HG03103 (cell line): ENCODE results near the gene SPON2.
A peak's percentile ranks its signal among the peaks of the same experiment; 100 is the strongest.

Source experiments
- ATAC-seq: cut with Tn5 transposase; IDR thresholded peaks from one replicate; pipeline ENCODE4 v1.9.1; 2021; ENCODE audit warnings: low read depth; ENCODE audit not compliant: unreplicated experiment

Gene SPON2

GRCh38 chr4:1172228-1172851, at the start of gene SPON2:
SPON2 (minus strand) TSS chr4:1172583.
- no peak for ATAC-seq

GRCh38 chr4:1221155-1221870, 48.9 kb upstream of the SPON2 start:
- ATAC-seq: no peak

GRCh38 chr4:1220566-1220965, 48.2 kb upstream of the SPON2 start:
- ATAC-seq: no peak

- no peak for ATAC-seq
Observed at GRCh38 chr4:1219566-1219950, 47.2 kb upstream of the SPON2 start.

- peak; percentile 63 for ATAC-seq
Observed at GRCh38 chr4:1218634-1219565, 46.5 kb upstream of the SPON2 start.

- ATAC-seq: no peak
Observed at GRCh38 chr4:1217366-1217765, 45.0 kb upstream of the SPON2 start.

- no peak for ATAC-seq
Observed at GRCh38 chr4:1216869-1217294, 44.5 kb upstream of the SPON2 start.

GRCh38 chr4:1216076-1216614, 43.8 kb upstream of the SPON2 start:
- ATAC-seq: no peak

GRCh38 chr4:1215141-1216075, 43.0 kb upstream of the SPON2 start:
- ATAC-seq: no peak

GRCh38 chr4:1214101-1215095, 42.0 kb upstream of the SPON2 start:
- no peak for ATAC-seq

- no peak for ATAC-seq
Observed at GRCh38 chr4:1213336-1213995, 41.1 kb upstream of the SPON2 start.

- no peak for ATAC-seq
Observed at GRCh38 chr4:1212546-1213335, 40.4 kb upstream of the SPON2 start.

- no peak for ATAC-seq
Observed at GRCh38 chr4:1211891-1212545, 39.6 kb upstream of the SPON2 start.

GRCh38 chr4:1211371-1211770, 39.0 kb upstream of the SPON2 start:
- no peak for ATAC-seq

GRCh38 chr4:1210971-1211370, 38.6 kb upstream of the SPON2 start:
- ATAC-seq: no peak

- no peak for ATAC-seq
Observed at GRCh38 chr4:1210241-1210841, 38.0 kb upstream of the SPON2 start.

GRCh38 chr4:1209821-1210220, 37.4 kb upstream of the SPON2 start:
- no peak for ATAC-seq
